HCT116 (cell line): ENCODE measurements around the gene TMEM156. TPM values are rescaled to one million over a fixed set of nuclear protein-coding genes. Genes with fewer than 3 reads are reported as not detected.

Source experiments
- ATAC-seq: fragments of 200-7000 bp; cut with Tn5 transposase; 2 replicates; pipeline ENCODE4 v1.9.1; 2020; ENCODE audit warnings: mild to moderate bottlenecking, moderate library complexity
- BruUV-seq: library from RNA; stranded (reverse); fragments of 400-500 nt; replicated peaks from 2 replicates; lab custom pipeline; 2021; lab: Mats Ljungman, UMichigan
- CTCF ChIA-PET: fragments of 300-600 bp; sonication (Branson Sonifier 250); formaldehyde crosslinking; loops from one replicate; lab custom pipeline; 2021; ENCODE audit warnings: antibody characterized with exemption; lab: Charles Lee
- POLR2A ChIA-PET: fragments of 300-600, 350-600 bp; sonication (Branson Sonifier 250); formaldehyde crosslinking; loops from one replicate; lab custom pipeline; 2021; ENCODE audit warnings: antibody characterized with exemption; lab: Charles Lee
- RAD21 ChIA-PET, 2 experiments: fragments of 300-600 bp; sonication (Branson Sonifier 250); formaldehyde crosslinking; loops; one replicate each; lab custom pipeline; 2023; ENCODE audit warnings: low total read pairs in 2 of 2; ENCODE audit not compliant: uncharacterized antibody in 2 of 2, unreplicated experiment in 2 of 2, low non-redundant PET in 1 of 2; lab: Charles Lee
- DNase-seq: peaks from one replicate; pipeline ENCODE4 v3.0.0-alpha.2; 2010; ENCODE audit warnings: low read depth, low spot score
- H2AFZ ChIP-seq: fragments of 200-600 bp; shearing (Covaris generic), sonication (generic); 2 replicates; pipeline ENCODE4 v1.6.1; 2017; ENCODE audit warnings: low read depth, mixed run types, mixed read lengths, antibody characterized with exemption, low read length; ENCODE audit not compliant: poor library complexity, severe bottlenecking
- H3K27ac ChIP-seq: 2 replicates; pipeline ENCODE4 v1.5.1; 2012; ENCODE audit warnings: low read depth, low read length
- H3K27me3 ChIP-seq: fragments of 200-600 bp; sonication (generic); 2 replicates; pipeline ENCODE4 v1.6.1; 2016; ENCODE audit warnings: mixed run types, low read length, mixed read lengths; ENCODE audit not compliant: insufficient read depth
- H3K36me3 ChIP-seq, 2 experiments: fragments of 200-500 bp in 1 of 2; fragments of 200-600 bp in 1 of 2; sonication (Bioruptor generic) in 1 of 2; sonication (generic) in 1 of 2; 2 replicates each; pipeline versions ENCODE4 v1.5.1 to v1.6.1; 2014 to 2016; ENCODE audit warnings: low read length in 2 of 2, inconsistent platforms in 1 of 2, mixed read lengths in 1 of 2, mixed run types in 1 of 2; ENCODE audit not compliant: insufficient read depth in 2 of 2, control insufficient read depth in 1 of 2
- H3K4me1 ChIP-seq, 2 experiments: fragments of 200-600 bp in 1 of 2; sonication (generic) in 1 of 2; 2 replicates each; pipeline versions ENCODE4 v1.5.1 to v1.6.1; 2012 to 2017; ENCODE audit warnings: low read length in 2 of 2, inconsistent platforms in 1 of 2, mild to moderate bottlenecking in 1 of 2, mixed read lengths in 1 of 2, mixed run types in 1 of 2, moderate library complexity in 1 of 2; ENCODE audit not compliant: insufficient read depth in 2 of 2, control insufficient read depth in 1 of 2
- H3K4me2 ChIP-seq: fragments of 200-600 bp; sonication (generic); 2 replicates; pipeline ENCODE4 v1.6.1; 2017; ENCODE audit warnings: mixed run types, low read length, mixed read lengths
- H3K4me3 ChIP-seq, 2 experiments: fragments of 200-600 bp in 1 of 2; sonication (generic) in 1 of 2; replicated peaks in 1 of 2; 2 replicates each; pipeline ENCODE4 v1.5.1; 2011 to 2016; ENCODE audit warnings: low read length in 2 of 2, control low read depth in 1 of 2, low read depth in 1 of 2, mild to moderate bottlenecking in 1 of 2, mixed read lengths in 1 of 2, mixed run types in 1 of 2
- H3K79me2 ChIP-seq: fragments of 200-600 bp; sonication (generic); 2 replicates; pipeline ENCODE4 v1.6.1; 2017; ENCODE audit warnings: mild to moderate bottlenecking, mixed run types, low read length, moderate library complexity, mixed read lengths; ENCODE audit not compliant: insufficient read depth
- H3K9ac ChIP-seq: fragments of 200-600 bp; sonication (generic); 2 replicates; pipeline ENCODE4 v1.6.1; 2016; ENCODE audit warnings: low read length, mixed read lengths
- H3K9me2 ChIP-seq: fragments of 200-600 bp; sonication (generic), shearing (Covaris generic); 2 replicates; pipeline ENCODE4 v1.6.1; 2017; ENCODE audit warnings: mixed run types, mild to moderate bottlenecking, moderate library complexity; ENCODE audit not compliant: insufficient read depth
- H3K9me3 ChIP-seq, 2 experiments: fragments of 200-500 bp in 1 of 2; fragments of 200-600 bp in 1 of 2; sonication (Bioruptor generic) in 1 of 2; sonication (generic) in 1 of 2; 2 replicates each; pipeline ENCODE4 v1.6.1; 2014 to 2017; ENCODE audit warnings: low read length in 2 of 2, mixed read lengths in 2 of 2, inconsistent platforms in 1 of 2, low read depth in 1 of 2, mild to moderate bottlenecking in 1 of 2, mixed run types in 1 of 2, moderate library complexity in 1 of 2; ENCODE audit not compliant: control insufficient read depth in 1 of 2, insufficient read depth in 1 of 2
- H4K20me1 ChIP-seq: fragments of 200-600 bp; sonication (generic), shearing (Covaris generic); 2 replicates; pipeline ENCODE4 v1.6.1; 2017; ENCODE audit warnings: mixed run types, mild to moderate bottlenecking, moderate library complexity; ENCODE audit not compliant: insufficient read depth
- CBX3 ChIP-seq: IDR thresholded peaks from 2 replicates; pipeline ENCODE4 v1.6.1; 2012; ENCODE audit warnings: low read depth
- CEBPB ChIP-seq: IDR thresholded peaks from 2 replicates; pipeline ENCODE4 v1.6.1; 2012; ENCODE audit warnings: low read depth
- EGR1 ChIP-seq: IDR thresholded peaks from 2 replicates; pipeline ENCODE4 v1.6.1; 2012; ENCODE audit warnings: low read depth
- ELF1 ChIP-seq: IDR thresholded peaks from 2 replicates; pipeline ENCODE4 v1.6.1; 2012; ENCODE audit warnings: low read depth, borderline replicate concordance
- EZH2 ChIP-seq: fragments of 200-600 bp; sonication (generic); IDR thresholded peaks from 2 replicates; pipeline ENCODE4 v1.6.1; 2017; ENCODE audit warnings: antibody characterized with exemption, mixed run types
- EZH2phosphoT487 ChIP-seq: fragments of 200-600 bp; IDR thresholded peaks from 2 replicates; pipeline ENCODE4 v1.6.1; 2018; ENCODE audit warnings: antibody characterized with exemption, borderline replicate concordance
- FOSL1 ChIP-seq: IDR thresholded peaks from 2 replicates; pipeline ENCODE4 v1.6.1; 2012; ENCODE audit warnings: low read depth
- POLR2A ChIP-seq: IDR thresholded peaks from 2 replicates; pipeline ENCODE4 v1.7.0; 2011; ENCODE audit warnings: borderline replicate concordance; ENCODE audit not compliant: insufficient read depth, insufficient read length; ENCODE audit errors: extremely low read depth
- POLR2AphosphoS5 ChIP-seq: IDR thresholded peaks from 2 replicates; pipeline ENCODE4 v1.6.1; 2011; ENCODE audit warnings: mild to moderate bottlenecking, low read depth, low read length, moderate library complexity
- RAD21 ChIP-seq: IDR thresholded peaks from 2 replicates; pipeline ENCODE4 v1.6.1; 2012; ENCODE audit warnings: low read depth, mild to moderate bottlenecking
- SP1 ChIP-seq: IDR thresholded peaks from 2 replicates; pipeline ENCODE4 v1.6.1; 2012; ENCODE audit warnings: low read depth
- SRF ChIP-seq: IDR thresholded peaks from 2 replicates; pipeline ENCODE4 v1.6.1; 2012; ENCODE audit warnings: low read depth
- YY1 ChIP-seq: IDR thresholded peaks from 2 replicates; pipeline ENCODE4 v1.6.1; 2011; ENCODE audit warnings: low read length, low read depth, moderate library complexity, mild to moderate bottlenecking; ENCODE audit not compliant: insufficient replicate concordance; ENCODE audit errors: extremely low read depth
- ZFX ChIP-seq: fragments of 450-650 bp; IDR thresholded peaks from 2 replicates; pipeline ENCODE4 v1.6.1; 2017
- ZNF274 ChIP-seq: fragments of 200-500 bp; sonication (Bioruptor generic); IDR thresholded peaks from 2 replicates; pipeline ENCODE4 v1.6.1; 2014; ENCODE audit warnings: mild to moderate bottlenecking, low read depth, low read length, inconsistent platforms
- intact Hi-C: fragments of 100-400 bp; cut with micrococcal nuclease; formaldehyde crosslinking; loops from 2 replicates; pipeline ENCODE4 v1.10.0; 2022
- total RNA-seq: library from RNA; stranded (reverse); gene quantifications from one replicate; pipeline ENCODE4 v1.2.1, GENCODE V29; 2021; ENCODE audit not compliant: unreplicated experiment
- TF ChIP-seq, protein P1 (sequence below): IDR thresholded peaks from 2 replicates; pipeline ENCODE4 v1.6.1; 2012
- TF ChIP-seq, protein P2 (sequence below), 3 experiments: fragments of 200-600 bp in 1 of 3; sonication (generic) in 1 of 3; IDR thresholded peaks in 2 of 3; conservative IDR thresholded peaks in 1 of 3; 2 replicates each; pipeline ENCODE4 v1.5.1; 2012 to 2017; ENCODE audit warnings: low read depth in 2 of 3, low read length in 2 of 3, antibody characterized with exemption in 1 of 3, borderline replicate concordance in 1 of 3, control low read depth in 1 of 3, mild to moderate bottlenecking in 1 of 3, mixed read lengths in 1 of 3, mixed run types in 1 of 3, moderate library complexity in 1 of 3; ENCODE audit not compliant: insufficient read depth in 1 of 3
- TF ChIP-seq, protein P3 (sequence below): IDR thresholded peaks from 2 replicates; pipeline ENCODE4 v1.6.1; 2012; ENCODE audit warnings: low read depth
- TF ChIP-seq, protein P4 (sequence below): IDR thresholded peaks from 2 replicates; pipeline ENCODE4 v1.6.1; 2012
- TF ChIP-seq, protein P5 (sequence below): IDR thresholded peaks from 2 replicates; pipeline ENCODE4 v1.6.1; 2011; ENCODE audit warnings: mild to moderate bottlenecking, low read length, moderate library complexity; ENCODE audit not compliant: insufficient replicate concordance; ENCODE audit errors: extremely low read depth

Gene TMEM156
- total RNA-seq, 1 experiment from 2014 or later = 0.22 TPM

DNA sequence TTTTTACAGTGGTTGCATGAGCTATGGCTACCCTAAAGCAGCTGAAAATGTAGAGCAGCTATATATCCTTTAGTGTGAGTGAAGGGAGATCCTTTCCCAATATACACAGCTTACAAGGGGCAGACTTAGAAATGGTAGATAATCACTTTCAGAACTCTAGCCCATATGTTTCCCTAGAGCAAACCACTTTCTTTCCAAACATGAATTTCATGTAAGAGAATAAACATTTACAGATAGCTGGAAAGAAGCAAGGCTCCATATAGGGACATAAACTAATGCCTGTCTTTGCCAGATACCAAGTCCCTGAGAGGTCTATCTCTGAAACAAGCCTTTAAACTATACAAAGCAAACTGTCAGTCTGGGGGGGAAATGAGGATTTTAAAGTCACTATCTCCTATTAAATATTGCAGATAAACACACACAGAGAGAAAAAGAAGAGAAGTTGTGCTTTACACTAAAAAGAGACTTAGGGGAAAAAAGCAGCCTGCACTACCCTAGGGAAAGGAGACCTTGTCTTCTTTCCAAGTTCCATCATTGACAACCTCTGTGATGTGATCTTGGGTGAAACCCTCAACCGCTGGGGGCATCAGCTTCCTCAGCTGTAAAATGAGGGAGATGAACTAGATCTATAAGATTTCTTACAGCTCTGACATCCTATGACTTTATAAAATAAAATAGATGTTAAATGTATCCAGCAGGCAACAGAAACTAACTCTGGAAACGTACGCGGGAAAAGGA lies 73.6 kb downstream of the TMEM156 start:
- intact Hi-C loops = no loop called here
- no peak overlapping the region for H3K9ac ChIP-seq
- ATAC-seq (no peak), DNase-seq (no peak)
- RAD21 ChIA-PET = no interaction called here
- no peaks in the 10 kb centered on the region for H3K9me3 ChIP-seq
- peaks cover 4% of the 10 kb centered on the region; the same call in 1 of the 2 replicates for H3K27me3 ChIP-seq
- H3K4me2 ChIP-seq = no peak overlapping the region
- CTCF ChIA-PET = no interaction called here
- H3K9me2 ChIP-seq = no peaks in the 10 kb centered on the region
- no peak overlapping the region for H3K4me3 ChIP-seq
- H2AFZ ChIP-seq = no peak overlapping the region
- POLR2A ChIA-PET = no interaction called here
- no peaks in the 10 kb centered on the region for H4K20me1 ChIP-seq
- H3K27ac ChIP-seq = no peak overlapping the region
- BruUV-seq = no TSS peak
- no peak for TF ChIP-seq CBX3
- TF ChIP-seq, protein P1, sequence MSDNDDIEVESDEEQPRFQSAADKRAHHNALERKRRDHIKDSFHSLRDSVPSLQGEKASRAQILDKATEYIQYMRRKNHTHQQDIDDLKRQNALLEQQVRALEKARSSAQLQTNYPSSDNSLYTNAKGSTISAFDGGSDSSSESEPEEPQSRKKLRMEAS = no peak
- TF ChIP-seq, protein P2, sequence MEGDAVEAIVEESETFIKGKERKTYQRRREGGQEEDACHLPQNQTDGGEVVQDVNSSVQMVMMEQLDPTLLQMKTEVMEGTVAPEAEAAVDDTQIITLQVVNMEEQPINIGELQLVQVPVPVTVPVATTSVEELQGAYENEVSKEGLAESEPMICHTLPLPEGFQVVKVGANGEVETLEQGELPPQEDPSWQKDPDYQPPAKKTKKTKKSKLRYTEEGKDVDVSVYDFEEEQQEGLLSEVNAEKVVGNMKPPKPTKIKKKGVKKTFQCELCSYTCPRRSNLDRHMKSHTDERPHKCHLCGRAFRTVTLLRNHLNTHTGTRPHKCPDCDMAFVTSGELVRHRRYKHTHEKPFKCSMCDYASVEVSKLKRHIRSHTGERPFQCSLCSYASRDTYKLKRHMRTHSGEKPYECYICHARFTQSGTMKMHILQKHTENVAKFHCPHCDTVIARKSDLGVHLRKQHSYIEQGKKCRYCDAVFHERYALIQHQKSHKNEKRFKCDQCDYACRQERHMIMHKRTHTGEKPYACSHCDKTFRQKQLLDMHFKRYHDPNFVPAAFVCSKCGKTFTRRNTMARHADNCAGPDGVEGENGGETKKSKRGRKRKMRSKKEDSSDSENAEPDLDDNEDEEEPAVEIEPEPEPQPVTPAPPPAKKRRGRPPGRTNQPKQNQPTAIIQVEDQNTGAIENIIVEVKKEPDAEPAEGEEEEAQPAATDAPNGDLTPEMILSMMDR (IDR thresholded peaks at IDR 0.05 in 2 of 3, conservative IDR thresholded peaks at IDR 0.05 in 1 of 3; ENCODE audit: borderline replicate concordance in 1 of 3, insufficient read depth in 1 of 3, low read depth in 2 of 3, low read length in 2 of 3) = no peak
- TF ChIP-seq EZH2 = no peak
- TF ChIP-seq, protein P3, sequence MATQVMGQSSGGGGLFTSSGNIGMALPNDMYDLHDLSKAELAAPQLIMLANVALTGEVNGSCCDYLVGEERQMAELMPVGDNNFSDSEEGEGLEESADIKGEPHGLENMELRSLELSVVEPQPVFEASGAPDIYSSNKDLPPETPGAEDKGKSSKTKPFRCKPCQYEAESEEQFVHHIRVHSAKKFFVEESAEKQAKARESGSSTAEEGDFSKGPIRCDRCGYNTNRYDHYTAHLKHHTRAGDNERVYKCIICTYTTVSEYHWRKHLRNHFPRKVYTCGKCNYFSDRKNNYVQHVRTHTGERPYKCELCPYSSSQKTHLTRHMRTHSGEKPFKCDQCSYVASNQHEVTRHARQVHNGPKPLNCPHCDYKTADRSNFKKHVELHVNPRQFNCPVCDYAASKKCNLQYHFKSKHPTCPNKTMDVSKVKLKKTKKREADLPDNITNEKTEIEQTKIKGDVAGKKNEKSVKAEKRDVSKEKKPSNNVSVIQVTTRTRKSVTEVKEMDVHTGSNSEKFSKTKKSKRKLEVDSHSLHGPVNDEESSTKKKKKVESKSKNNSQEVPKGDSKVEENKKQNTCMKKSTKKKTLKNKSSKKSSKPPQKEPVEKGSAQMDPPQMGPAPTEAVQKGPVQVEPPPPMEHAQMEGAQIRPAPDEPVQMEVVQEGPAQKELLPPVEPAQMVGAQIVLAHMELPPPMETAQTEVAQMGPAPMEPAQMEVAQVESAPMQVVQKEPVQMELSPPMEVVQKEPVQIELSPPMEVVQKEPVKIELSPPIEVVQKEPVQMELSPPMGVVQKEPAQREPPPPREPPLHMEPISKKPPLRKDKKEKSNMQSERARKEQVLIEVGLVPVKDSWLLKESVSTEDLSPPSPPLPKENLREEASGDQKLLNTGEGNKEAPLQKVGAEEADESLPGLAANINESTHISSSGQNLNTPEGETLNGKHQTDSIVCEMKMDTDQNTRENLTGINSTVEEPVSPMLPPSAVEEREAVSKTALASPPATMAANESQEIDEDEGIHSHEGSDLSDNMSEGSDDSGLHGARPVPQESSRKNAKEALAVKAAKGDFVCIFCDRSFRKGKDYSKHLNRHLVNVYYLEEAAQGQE = no peak
- TF ChIP-seq, protein P4, sequence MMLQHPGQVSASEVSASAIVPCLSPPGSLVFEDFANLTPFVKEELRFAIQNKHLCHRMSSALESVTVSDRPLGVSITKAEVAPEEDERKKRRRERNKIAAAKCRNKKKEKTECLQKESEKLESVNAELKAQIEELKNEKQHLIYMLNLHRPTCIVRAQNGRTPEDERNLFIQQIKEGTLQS = no peak
- no peak for TF ChIP-seq FOSL1
- no peak for TF ChIP-seq RAD21
- no peak for TF ChIP-seq EZH2phosphoT487
- TF ChIP-seq SRF = no peak
- TF ChIP-seq ZNF274 = no peak
- TF ChIP-seq POLR2AphosphoS5 = no peak
- TF ChIP-seq SP1 = no peak
- no peak for TF ChIP-seq ZFX
- TF ChIP-seq YY1 = no peak
- no peak for TF ChIP-seq EGR1
- TF ChIP-seq CEBPB = no peak
- no peak for TF ChIP-seq ELF1
- TF ChIP-seq, protein P5, sequence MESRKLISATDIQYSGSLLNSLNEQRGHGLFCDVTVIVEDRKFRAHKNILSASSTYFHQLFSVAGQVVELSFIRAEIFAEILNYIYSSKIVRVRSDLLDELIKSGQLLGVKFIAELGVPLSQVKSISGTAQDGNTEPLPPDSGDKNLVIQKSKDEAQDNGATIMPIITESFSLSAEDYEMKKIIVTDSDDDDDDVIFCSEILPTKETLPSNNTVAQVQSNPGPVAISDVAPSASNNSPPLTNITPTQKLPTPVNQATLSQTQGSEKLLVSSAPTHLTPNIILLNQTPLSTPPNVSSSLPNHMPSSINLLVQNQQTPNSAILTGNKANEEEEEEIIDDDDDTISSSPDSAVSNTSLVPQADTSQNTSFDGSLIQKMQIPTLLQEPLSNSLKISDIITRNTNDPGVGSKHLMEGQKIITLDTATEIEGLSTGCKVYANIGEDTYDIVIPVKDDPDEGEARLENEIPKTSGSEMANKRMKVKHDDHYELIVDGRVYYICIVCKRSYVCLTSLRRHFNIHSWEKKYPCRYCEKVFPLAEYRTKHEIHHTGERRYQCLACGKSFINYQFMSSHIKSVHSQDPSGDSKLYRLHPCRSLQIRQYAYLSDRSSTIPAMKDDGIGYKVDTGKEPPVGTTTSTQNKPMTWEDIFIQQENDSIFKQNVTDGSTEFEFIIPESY = no peak
- no peak for TF ChIP-seq POLR2A
- H3K79me2 ChIP-seq = no peaks in the 10 kb centered on the region
- no peaks in the 10 kb centered on the region for H3K36me3 ChIP-seq
- H3K4me1 ChIP-seq = no peaks in the 10 kb centered on the region
